ENCODE data around the gene RGMA. TPM values are rescaled to one million over a fixed set of nuclear protein-coding genes. Genes with fewer than 3 reads are reported as not detected.

Gene RGMA
- total RNA-seq, 2 donors from 2014 or later = 37.7 to 67.1 TPM

GRCh38 chr15:93049914-93050578 lies 39.0 kb downstream of the RGMA start:
- Histone ChIP-seq H3K4me1 (ENCODE audit: control insufficient read depth, insufficient read depth, low read length) (no peaks in the 10 kb centered on the region), H3K36me3 (ENCODE audit: control insufficient read depth, insufficient read depth, low read length) (peaks cover 76% of the 10 kb centered on the region), H3K9me3 (ENCODE audit: control insufficient read depth, low read length) (peaks cover 13% of the 10 kb centered on the region), H3K9ac (ENCODE audit: extremely low read depth, low read length, poor library complexity, severe bottlenecking) (no peak overlapping the region), H3K27ac (ENCODE audit: low read depth, low read length) (peak overlapping the region; percentile 9), H3K4me3 (ENCODE audit: low read length) (no peak overlapping the region), H3K27me3 (ENCODE audit: control insufficient read depth, insufficient read depth, low read length, poor library complexity, severe bottlenecking) (no peaks in the 10 kb centered on the region)
- Mint-ChIP-seq H3K27me3 (ENCODE audit: insufficient read depth) (no peaks in the 10 kb centered on the region), H3K9me3 (peaks cover 10% of the 10 kb centered on the region), H3K4me3 (no peak overlapping the region), H3K4me1 (no peaks in the 10 kb centered on the region), H3K27ac (no peak overlapping the region), H3K36me3 (ENCODE audit: low read depth) (peaks cover 83% of the 10 kb centered on the region)
- no peak for DNase-seq
- WGBS, 2 experiments (ENCODE audit: insufficient coverage in 1 of 2, insufficient read length in 1 of 2) = 88 to 89% methylated on average over 11 to 15 of the region's 15 CpGs
- TF ChIP-seq, protein P1, sequence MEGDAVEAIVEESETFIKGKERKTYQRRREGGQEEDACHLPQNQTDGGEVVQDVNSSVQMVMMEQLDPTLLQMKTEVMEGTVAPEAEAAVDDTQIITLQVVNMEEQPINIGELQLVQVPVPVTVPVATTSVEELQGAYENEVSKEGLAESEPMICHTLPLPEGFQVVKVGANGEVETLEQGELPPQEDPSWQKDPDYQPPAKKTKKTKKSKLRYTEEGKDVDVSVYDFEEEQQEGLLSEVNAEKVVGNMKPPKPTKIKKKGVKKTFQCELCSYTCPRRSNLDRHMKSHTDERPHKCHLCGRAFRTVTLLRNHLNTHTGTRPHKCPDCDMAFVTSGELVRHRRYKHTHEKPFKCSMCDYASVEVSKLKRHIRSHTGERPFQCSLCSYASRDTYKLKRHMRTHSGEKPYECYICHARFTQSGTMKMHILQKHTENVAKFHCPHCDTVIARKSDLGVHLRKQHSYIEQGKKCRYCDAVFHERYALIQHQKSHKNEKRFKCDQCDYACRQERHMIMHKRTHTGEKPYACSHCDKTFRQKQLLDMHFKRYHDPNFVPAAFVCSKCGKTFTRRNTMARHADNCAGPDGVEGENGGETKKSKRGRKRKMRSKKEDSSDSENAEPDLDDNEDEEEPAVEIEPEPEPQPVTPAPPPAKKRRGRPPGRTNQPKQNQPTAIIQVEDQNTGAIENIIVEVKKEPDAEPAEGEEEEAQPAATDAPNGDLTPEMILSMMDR (conservative IDR thresholded peaks at IDR 0.05) = no peak

- Histone ChIP-seq H3K4me3 (ENCODE audit: low read length) (no peak overlapping the region), H3K9me3 (ENCODE audit: control insufficient read depth, low read length) (peaks cover 13% of the 10 kb centered on the region), H3K9ac (ENCODE audit: extremely low read depth, low read length, poor library complexity, severe bottlenecking) (no peak overlapping the region), H3K36me3 (ENCODE audit: control insufficient read depth, insufficient read depth, low read length) (peaks cover 74% of the 10 kb centered on the region), H3K27me3 (ENCODE audit: control insufficient read depth, insufficient read depth, low read length, poor library complexity, severe bottlenecking) (no peaks in the 10 kb centered on the region), H3K4me1 (ENCODE audit: control insufficient read depth, insufficient read depth, low read length) (no peaks in the 10 kb centered on the region), H3K27ac (ENCODE audit: low read depth, low read length) (no peak overlapping the region)
- no peak overlapping the region for H3K27ac Mint-ChIP-seq
- no peak overlapping the region for H3K4me3 Mint-ChIP-seq
- peaks cover 82% of the 10 kb centered on the region for H3K36me3 Mint-ChIP-seq (ENCODE audit: low read depth)
- DNase-seq = no peak
- H3K9me3 Mint-ChIP-seq = peaks cover 10% of the 10 kb centered on the region
- H3K4me1 Mint-ChIP-seq = no peaks in the 10 kb centered on the region
- TF ChIP-seq, protein P1 (conservative IDR thresholded peaks at IDR 0.05) = no peak
- H3K27me3 Mint-ChIP-seq (ENCODE audit: insufficient read depth) = no peaks in the 10 kb centered on the region
- 93 to 95% methylated on average over 5 to 8 of the region's 8 CpGs for WGBS, 2 experiments (ENCODE audit: insufficient coverage in 1 of 2, insufficient read length in 1 of 2)
Measured at GRCh38 chr15:93049233-93049632, 39.8 kb downstream of the RGMA start.

DNA sequence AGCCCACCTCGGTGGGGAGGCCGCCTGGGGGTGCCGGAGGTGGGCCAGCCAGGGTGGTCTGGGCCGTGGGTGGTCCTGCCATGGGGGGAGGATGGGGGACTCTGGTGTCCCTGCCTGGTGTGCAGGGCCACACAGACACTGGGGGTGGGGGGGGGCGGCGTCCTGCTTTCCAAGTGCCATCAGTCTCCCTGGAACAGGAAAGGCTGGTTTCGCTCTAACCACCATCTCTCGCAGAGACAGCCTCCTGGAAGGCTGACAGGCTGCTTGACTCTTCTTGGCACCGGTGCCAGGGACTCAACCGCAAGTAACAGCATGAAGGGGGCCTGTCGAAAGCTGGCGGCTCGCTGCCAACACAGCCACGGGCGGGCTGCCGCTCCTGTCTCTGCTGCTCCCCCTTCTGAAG lies 40.3 kb downstream of the RGMA start:
- H3K27ac ChIP-seq (ENCODE audit: low read depth, low read length) = no peak overlapping the region
- H3K9me3 ChIP-seq (ENCODE audit: control insufficient read depth, low read length) = peaks cover 13% of the 10 kb centered on the region
- H3K4me3 ChIP-seq (ENCODE audit: low read length) = no peak overlapping the region
- Mint-ChIP-seq H3K9me3 (peaks cover 10% of the 10 kb centered on the region), H3K27me3 (ENCODE audit: insufficient read depth) (no peaks in the 10 kb centered on the region), H3K36me3 (ENCODE audit: low read depth) (peaks cover 81% of the 10 kb centered on the region), H3K4me1 (no peaks in the 10 kb centered on the region), H3K27ac (no peak overlapping the region), H3K4me3 (no peak overlapping the region)
- H3K4me1 ChIP-seq (ENCODE audit: control insufficient read depth, insufficient read depth, low read length) = no peaks in the 10 kb centered on the region
- TF ChIP-seq, protein P1 (conservative IDR thresholded peaks at IDR 0.05) = no peak
- no peak for DNase-seq
- 95 to 100% methylated on average over 6 to 16 of the region's 16 CpGs for WGBS, 2 experiments (ENCODE audit: insufficient coverage in 1 of 2, insufficient read length in 1 of 2)
- no peaks in the 10 kb centered on the region for H3K27me3 ChIP-seq (ENCODE audit: control insufficient read depth, insufficient read depth, low read length, poor library complexity, severe bottlenecking)
- H3K9ac ChIP-seq (ENCODE audit: extremely low read depth, low read length, poor library complexity, severe bottlenecking) = no peak overlapping the region
- peaks cover 74% of the 10 kb centered on the region for H3K36me3 ChIP-seq (ENCODE audit: control insufficient read depth, insufficient read depth, low read length)

Measured in endodermal cell (in vitro differentiated cells).